ENCODE measurements around the gene CCNK.
A peak's percentile ranks its signal among the peaks of the same experiment; 100 is the strongest.

The CCNK gene

DNA sequence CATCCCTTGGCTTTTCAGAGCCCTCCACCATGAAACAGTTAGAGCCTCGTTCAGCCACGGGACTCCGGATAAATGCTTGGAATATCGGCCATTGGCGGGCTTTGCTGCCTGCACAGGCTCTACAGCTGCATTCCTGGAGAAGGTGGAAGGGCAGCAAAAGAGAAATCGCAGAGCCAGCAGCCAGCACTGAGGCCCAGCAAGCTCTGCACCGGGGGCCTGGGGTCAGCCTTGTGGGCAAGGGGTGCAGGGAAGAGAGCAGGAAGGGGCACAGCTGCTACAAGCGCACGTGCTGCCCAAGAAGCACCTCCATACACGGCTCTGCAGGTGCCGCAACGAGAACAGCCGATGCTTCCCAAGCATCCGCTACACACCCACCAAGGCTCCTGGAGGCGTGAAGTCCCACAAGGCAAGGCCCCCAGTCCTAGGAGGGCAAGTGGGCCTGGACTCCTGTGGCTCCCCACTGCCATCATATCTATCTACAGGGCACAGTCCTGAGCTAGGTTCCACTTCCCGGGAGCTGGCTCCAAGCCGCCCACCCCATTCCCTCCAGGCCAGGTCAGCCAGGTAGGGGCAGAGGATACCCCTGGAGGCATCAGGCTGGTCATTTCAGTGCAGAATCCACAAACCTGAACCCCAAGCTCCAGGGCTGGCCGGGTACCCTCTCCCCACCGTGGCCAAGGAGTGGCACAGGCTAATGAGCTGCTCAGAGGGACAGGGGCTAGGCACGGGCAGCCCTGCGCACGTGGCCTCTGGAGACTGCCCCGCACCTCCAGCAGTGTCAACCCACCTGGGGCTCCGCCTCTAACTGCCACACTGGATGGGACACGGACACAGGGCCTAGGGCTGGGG is 40.2 kb downstream of the CCNK start:
- DNase-seq, result no peak

- DNase-seq, result no peak
Measured at GRCh38 chr14:99522025-99522401, 40.8 kb downstream of the CCNK start.

GRCh38 chr14:99522457-99522891 is 41.3 kb downstream of the CCNK start:
- no peak for DNase-seq

- DNase-seq, result no peak
Measured at GRCh38 chr14:99522934-99523703, 41.9 kb downstream of the CCNK start.

GRCh38 chr14:99523704-99524055 is 42.5 kb downstream of the CCNK start:
- DNase-seq, result no peak

GRCh38 chr14:99524091-99524661 is 43.0 kb downstream of the CCNK start:
- no peak for DNase-seq

GRCh38 chr14:99524804-99525698 is 43.8 kb downstream of the CCNK start:
- no peak for DNase-seq

DNA sequence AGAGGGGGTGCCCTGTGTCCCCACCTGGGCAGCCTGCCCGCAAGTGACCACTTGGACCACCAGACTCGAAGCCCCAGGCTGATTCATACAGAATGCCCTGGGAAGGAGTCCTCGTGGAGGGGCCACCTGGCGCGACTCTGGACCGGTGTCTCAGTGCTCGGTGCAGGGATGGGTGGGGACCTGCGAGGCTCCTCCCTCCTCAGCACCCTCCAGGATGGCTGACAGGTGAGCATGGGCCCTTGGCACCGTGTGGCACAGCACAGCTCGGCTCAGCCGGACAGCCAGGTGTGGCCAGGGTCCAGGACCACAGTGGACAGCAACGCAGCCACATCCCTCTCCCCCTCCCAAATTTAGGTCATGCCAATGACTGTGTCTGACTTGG is 44.5 kb downstream of the CCNK start:
- DNase-seq, result no peak

- no peak for DNase-seq
Measured at GRCh38 chr14:99527026-99527425, 45.8 kb downstream of the CCNK start.

- no peak for DNase-seq
Measured at GRCh38 chr14:99527427-99528076, 46.3 kb downstream of the CCNK start.

- no peak for DNase-seq
Measured at GRCh38 chr14:99529899-99530298, 48.7 kb downstream of the CCNK start.

- no peak for DNase-seq
Measured at GRCh38 chr14:99530407-99531155, 49.4 kb downstream of the CCNK start.

DNA sequence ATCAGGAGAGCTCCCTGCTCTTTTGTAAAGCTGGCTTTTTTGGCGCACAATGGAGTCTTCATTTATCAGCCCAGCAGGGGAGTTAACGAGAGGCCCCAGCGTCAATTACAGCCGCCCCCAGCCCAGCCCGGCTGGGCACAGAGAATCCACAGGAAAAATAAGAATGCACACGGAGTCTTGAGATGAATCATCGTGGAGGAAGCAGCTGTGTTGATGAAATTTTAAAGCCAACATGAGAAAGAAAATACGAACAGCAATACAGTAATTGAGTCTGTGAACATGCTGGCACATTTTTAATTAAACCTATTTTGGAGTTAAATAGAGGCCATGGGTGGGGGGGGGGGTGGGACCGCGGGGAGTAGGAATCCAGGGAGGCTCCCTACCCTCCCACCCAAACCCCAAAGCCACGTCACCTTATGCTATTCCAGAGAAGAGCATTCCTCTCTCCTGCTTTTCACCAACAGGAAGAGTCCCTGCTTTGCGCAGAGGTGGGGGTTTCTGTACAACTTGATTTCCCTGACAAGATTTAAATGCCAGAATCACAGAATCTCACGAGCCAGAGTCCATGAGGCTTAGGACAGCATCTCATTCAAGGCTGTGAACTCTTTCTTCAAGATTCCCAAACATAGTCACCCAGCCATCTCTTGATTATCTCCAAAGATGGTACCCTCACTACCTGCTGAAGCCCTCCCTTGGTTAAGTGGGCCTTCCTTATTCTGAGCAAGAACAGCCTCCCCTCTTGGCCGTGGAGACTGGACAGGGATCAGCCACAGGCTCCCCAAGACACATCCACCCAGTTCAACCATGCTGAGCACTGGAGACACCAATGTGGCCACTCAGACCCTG is 50.3 kb downstream of the CCNK start:
- DNase-seq, result no peak

DNA sequence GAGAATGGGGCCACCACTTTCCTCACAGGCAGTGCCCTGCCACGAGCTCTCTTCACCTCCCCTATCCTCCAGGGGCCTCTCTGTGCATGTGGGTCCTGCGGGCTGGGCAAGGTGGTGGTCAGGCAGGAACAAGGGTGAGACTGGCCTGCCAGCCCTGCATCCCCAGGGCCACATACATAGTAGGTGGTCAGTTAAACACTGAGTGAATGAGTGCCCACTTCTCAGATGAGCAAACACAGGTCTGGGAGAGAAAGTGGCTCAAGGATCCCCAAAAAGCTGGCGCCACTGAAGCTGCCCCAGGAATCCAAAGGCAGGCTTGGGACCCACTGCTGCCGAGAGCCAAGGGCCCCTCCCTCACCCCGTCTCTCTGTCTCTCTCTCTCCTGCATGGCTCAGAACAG is 51.1 kb downstream of the CCNK start:
- no peak for DNase-seq

DNA sequence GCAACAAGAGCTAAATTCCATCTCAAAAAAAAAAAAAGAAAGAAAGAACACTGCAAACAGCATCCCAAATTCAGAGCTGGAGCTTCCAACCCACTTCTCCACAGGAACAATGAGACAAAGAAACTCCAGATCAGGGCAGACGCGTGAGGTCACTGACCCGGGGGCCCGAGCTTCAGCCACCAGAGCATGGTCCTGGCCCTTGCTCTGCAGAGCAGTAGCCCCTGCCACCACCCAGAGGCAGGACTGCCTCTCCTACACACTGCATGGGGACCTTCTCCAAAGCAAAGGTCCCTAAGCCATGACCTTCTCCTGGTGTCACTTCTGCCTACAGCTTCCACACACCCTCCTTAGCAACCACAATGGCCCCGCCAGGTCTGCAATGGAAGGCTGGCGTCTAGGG is 53.1 kb downstream of the CCNK start:
- DNase-seq, result no peak

DNA sequence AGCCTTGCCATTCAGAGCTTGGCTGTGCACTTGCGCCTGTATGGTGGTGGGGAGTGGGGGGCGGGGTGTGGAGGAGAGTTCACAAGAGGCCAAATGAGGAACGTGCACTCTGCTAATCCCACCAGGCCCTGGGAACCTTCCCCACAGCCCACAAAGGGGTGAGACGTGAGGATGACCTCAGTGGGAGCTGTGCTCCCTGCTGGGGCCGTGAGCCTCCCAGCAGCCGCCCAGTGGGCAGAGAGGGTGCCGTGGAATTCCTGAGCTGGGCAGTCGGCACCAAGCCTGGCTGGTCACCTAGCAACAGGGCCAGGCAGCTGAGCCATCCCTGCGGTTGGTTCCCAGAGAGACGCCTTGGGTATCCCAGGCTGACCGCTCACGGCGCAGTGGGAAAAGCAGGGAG is 53.7 kb downstream of the CCNK start:
- peak; percentile 42 for DNase-seq

DNA sequence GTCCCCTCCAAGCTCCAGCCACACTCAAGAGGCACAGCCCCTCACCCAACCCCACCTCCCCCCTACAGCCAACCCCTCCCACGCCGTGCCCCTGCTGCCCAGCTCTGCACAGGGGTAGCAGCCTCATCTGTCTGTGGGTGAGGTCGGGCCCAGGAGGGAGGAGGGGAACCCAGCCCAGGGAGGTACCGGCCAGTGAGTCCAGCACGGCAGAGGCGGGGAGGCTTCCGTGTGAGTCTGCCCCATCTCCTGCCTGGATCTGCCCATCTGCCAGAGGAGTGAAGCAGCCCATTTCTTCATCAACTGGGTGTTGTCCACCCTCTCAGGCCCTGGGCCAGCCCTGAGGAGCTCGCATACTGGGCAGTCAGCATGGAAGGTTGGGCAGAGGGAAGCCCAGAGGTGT is 54.2 kb downstream of the CCNK start:
- DNase-seq, result no peak

GRCh38 chr14:99535908-99536778 is 54.9 kb downstream of the CCNK start:
- no peak for DNase-seq

- DNase-seq, result no peak
Measured at GRCh38 chr14:99537399-99537798, 56.2 kb downstream of the CCNK start.

DNA sequence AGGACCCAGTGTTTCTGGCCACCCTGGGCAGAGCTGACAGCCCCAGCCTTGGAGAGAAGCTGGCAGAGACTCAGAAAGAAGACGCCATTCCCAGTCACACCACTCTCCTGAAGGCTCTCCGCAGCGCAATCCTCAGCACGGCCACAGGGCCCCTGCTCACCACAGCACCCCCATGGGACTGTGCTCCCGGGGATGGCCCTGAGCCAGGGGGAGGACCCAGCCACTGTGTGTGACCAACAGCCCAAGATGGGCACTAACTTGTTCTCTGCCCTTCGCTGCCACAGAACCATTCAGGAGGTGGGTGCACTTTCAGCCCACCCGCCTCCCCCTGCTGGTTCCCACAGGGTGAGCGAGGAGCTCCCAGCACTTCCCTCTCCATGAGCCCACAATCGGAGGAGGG is 57.1 kb downstream of the CCNK start:
- DNase-seq, result no peak

All from midbrain (tissue), 1 donor.